ENCODE results near the gene LRRD1. TPM values are rescaled to one million over a fixed set of nuclear protein-coding genes. Genes with fewer than 3 reads are reported as not detected.

Gene LRRD1
- total and polyA plus RNA-seq, 10 of the 15 experiments (the other 5 are each of a cell fraction or from before 2014, with no cell fraction given) = 0.04 to 0.06 TPM; not detected in 8

- TF ChIP-seq SMARCA5 (IDR thresholded peaks at IDR 0.05) (peak; percentile 96), BACH1 (IDR thresholded peaks at IDR 0.05; ENCODE audit: borderline replicate concordance) (no peak), ZBTB11 (CRISPR knock-in tag; IDR thresholded peaks at IDR 0.05) (no peak), PKNOX1 (IDR thresholded peaks at IDR 0.05) (no peak), GATAD2B (conservative IDR thresholded peaks at IDR 0.05; ENCODE audit: low read depth) (peak; percentile 98), BCL3 (IDR thresholded peaks at IDR 0.05; ENCODE audit: borderline replicate concordance, insufficient read depth, low read depth, low read length, poor library complexity, severe bottlenecking) (peak; percentile 16), EGR1 (IDR thresholded peaks at IDR 0.05; ENCODE audit: borderline replicate concordance in 1 of 2, low read depth in 2 of 2, low read length in 2 of 2) (peak in 1 of 2 experiments; percentile 91; a peak in 2 of 3 replicates), PAX8 (IDR thresholded peaks at IDR 0.05) (no peak), SKIL (IDR thresholded peaks at IDR 0.05; ENCODE audit: low read depth, poor library complexity, severe bottlenecking) (peak; percentile 61), HDAC6 (IDR thresholded peaks at IDR 0.05; ENCODE audit: unreplicated experiment) (no peak), NBN (IDR thresholded peaks at IDR 0.05) (peak; percentile 88), HCFC1 (IDR thresholded peaks at IDR 0.05; ENCODE audit: low read length) (no peak), ZNF384 (IDR thresholded peaks at IDR 0.05; ENCODE audit: borderline replicate concordance, low read depth, low read length) (no peak), POU2F2 (IDR thresholded peaks at IDR 0.05; ENCODE audit: borderline replicate concordance, low read depth, low read length) (0 out of 3 replicates have a peak, but pooled peaks have one; percentile 54), MEF2B (IDR thresholded peaks at IDR 0.05; ENCODE audit: partially characterized antibody, poor library complexity, severe bottlenecking) (peak; percentile 43), TCF3 (IDR thresholded peaks at IDR 0.05; ENCODE audit: borderline replicate concordance, insufficient read depth, low read depth, low read length) (no peak), CHD1 (IDR thresholded peaks at IDR 0.05; ENCODE audit: low read depth, low read length) (0 out of 2 replicates have a peak, but pooled peaks have one; percentile 68)
Observed at GRCh38 chr7:92133737-92134270, 45.1 kb downstream of the LRRD1 start (continued).

All from GM12878 (cell line).